ENCODE data around the gene NUDT4.

DNA sequence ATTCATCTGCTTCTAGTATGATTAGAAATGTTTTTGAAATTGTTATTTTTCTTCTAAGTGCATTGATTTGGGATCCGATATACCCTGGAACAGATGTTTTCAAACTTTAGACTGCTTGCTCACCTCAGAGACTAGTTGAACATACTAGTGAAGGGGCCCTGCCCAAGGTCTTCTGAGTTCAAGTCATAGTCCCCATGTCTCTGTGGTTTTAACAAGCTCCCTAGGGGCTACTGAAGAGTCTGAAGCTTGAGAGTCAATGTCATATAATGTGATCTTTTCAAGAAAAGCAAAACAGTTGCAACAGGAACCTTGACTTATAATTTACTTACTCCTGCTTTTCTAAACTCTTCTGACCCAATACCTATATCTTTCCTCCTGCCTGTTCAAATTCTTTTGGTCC is 71.6 kb downstream of the NUDT4 start:
- TF ChIP-seq POLR2A (IDR thresholded peaks at IDR 0.05; ENCODE audit: low read depth, low read length) (no peak), TAF1 (IDR thresholded peaks at IDR 0.05; ENCODE audit: low read depth, low read length) (no peak), POLR2AphosphoS5 (IDR thresholded peaks at IDR 0.05; ENCODE audit: low read depth, low read length) (no peak), POU2F2 (IDR thresholded peaks at IDR 0.05; ENCODE audit: low read depth, low read length) (no peak), PAX5 (IDR thresholded peaks at IDR 0.05; ENCODE audit: insufficient read depth, low read length, severe bottlenecking) (no peak), SPI1 (IDR thresholded peaks at IDR 0.05; ENCODE audit: low read depth, low read length) (no peak)

All from GM12891 (cell line).